GM10248 (cell line): ENCODE data around the gene PRELP.
A peak's percentile ranks its signal among the peaks of the same experiment; 100 is the strongest.

ENCODE experiments used
- CTCF ChIA-PET: fragments of 300-600 bp; sonication (Branson Sonifier 250); formaldehyde crosslinking; extraction: SDS; loops from one replicate; lab custom pipeline; 2021; ENCODE audit warnings: antibody characterized with exemption; lab: Yijun Ruan, JAX
- POLR2A ChIA-PET: fragments of 350-650 bp; sonication (Branson Sonifier 250); formaldehyde crosslinking; extraction: SDS; loops from one replicate; lab custom pipeline; 2020; ENCODE audit warnings: antibody characterized with exemption; lab: Yijun Ruan, JAX
- DNase-seq: peaks from one replicate; pipeline ENCODE4 v3.0.0; 2012; ENCODE audit errors: extremely low spot score
- CTCF ChIP-seq: IDR thresholded peaks from 2 replicates; pipeline ENCODE4 v1.5.1; 2012; ENCODE audit warnings: mild to moderate bottlenecking, low read depth; ENCODE audit errors: extremely low read depth, missing control alignments, control extremely low read depth

The PRELP gene

GRCh38 chr1:203437696-203438315, 37.8 kb upstream of the PRELP start:
- CTCF ChIA-PET, result interaction anchor here (1.2 to 2.2 kb wide), 3 partner anchors 40 to 171 kb away, joined by 4 to 7 read pairs (median 5); no protein-coding TSS in a partner anchor
- DNase-seq, result no peak
- no peak for TF ChIP-seq CTCF
- POLR2A ChIA-PET, result interaction anchor here (0.7 kb wide), 1 partner anchor 61 kb away, joined by 4 read pairs; no protein-coding TSS in a partner anchor

GRCh38 chr1:203439131-203439730, 36.4 kb upstream of the PRELP start:
- TF ChIP-seq CTCF, result no peak
- DNase-seq, result no peak
- ChIA-PET CTCF (interaction anchor here (1.0 to 10.0 kb wide), 8 partner anchors 10 to 177 kb away, joined by 3 to 148 read pairs (median 8); no protein-coding TSS in a partner anchor), POLR2A (no interaction called here)

GRCh38 chr1:203440771-203441170, 34.8 kb upstream of the PRELP start:
- peak; percentile 43 for TF ChIP-seq CTCF
- peak; percentile 45 for DNase-seq
- CTCF ChIA-PET, result interaction anchor here (0.7 to 10.0 kb wide), 17 partner anchors 10 to 174 kb away, joined by 3 to 148 read pairs (median 5); no protein-coding TSS in a partner anchor
- POLR2A ChIA-PET, result interaction anchor here (0.5 kb wide), 1 partner anchor 440 kb away, joined by 3 read pairs; no protein-coding TSS in a partner anchor

- CTCF ChIA-PET, result interaction anchor here (0.8 to 10.0 kb wide), 14 partner anchors 9 to 402 kb away, joined by 3 to 148 read pairs (median 5); no protein-coding TSS in a partner anchor
- POLR2A ChIA-PET, result no interaction called here
- DNase-seq, result no peak
- no peak for TF ChIP-seq CTCF
Measured at GRCh38 chr1:203441766-203442165, 33.8 kb upstream of the PRELP start.

GRCh38 chr1:203442821-203443220, 32.8 kb upstream of the PRELP start:
- no peak for DNase-seq
- ChIA-PET POLR2A (no interaction called here), CTCF (interaction anchor here (0.8 to 10.0 kb wide), 9 partner anchors 12 to 403 kb away, joined by 3 to 148 read pairs (median 5); no protein-coding TSS in a partner anchor)
- no peak for TF ChIP-seq CTCF

- no peak for DNase-seq
- ChIA-PET CTCF (interaction anchor here (1.0 to 10.0 kb wide), 5 partner anchors 11 to 180 kb away, joined by 3 to 148 read pairs (median 6); no protein-coding TSS in a partner anchor), POLR2A (no interaction called here)
- TF ChIP-seq CTCF, result no peak
Measured at GRCh38 chr1:203443296-203443695, 32.3 kb upstream of the PRELP start.
